ENCODE measurements around the gene ABL1. TPM values are rescaled to one million over a fixed set of nuclear protein-coding genes. Genes with fewer than 3 reads are reported as not detected.
"Not testable (repeated sequence)": the region's sequence is repeated elsewhere in the genome, so short reads cannot be mapped to it uniquely, and the experiment has no call there.

The ABL1 gene
- total RNA-seq, 1 experiment from 2014 or later, result 83.6 TPM

DNA sequence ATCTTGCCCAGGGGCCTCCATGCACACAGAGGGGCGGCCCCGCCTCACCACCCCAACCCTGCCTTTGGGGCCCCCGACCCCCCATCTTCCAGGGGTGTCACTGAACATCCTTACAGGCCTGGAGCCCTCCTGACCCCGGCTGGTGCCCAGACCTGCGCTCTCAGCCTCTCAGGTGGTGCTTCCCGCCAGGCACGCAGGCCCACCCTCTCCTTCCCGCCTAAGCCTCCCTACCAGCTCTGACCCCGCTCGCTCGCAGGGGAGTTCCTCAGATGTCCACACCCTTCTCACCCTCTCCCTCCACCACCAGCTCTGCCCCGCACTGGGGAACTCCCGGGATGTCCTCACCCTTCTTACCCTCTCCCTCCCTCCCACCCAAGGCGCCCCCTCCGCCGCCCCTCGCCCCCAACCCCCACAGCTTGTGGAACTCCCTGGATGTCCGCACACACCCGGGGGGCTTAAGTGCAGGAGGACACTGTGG, 73.9 kb downstream of the ABL1 start:
- H2AFZ ChIP-seq (ENCODE audit: low read length), result no peak overlapping the region
- no peak overlapping the region for H2BK5ac ChIP-seq (ENCODE audit: insufficient read length, low read length)
- no peaks in the 10 kb centered on the region for H3K23me2 ChIP-seq (ENCODE audit: insufficient read length, low read depth, low read length, poor library complexity, severe bottlenecking)
- H2AK5ac ChIP-seq (ENCODE audit: insufficient read length, low read length), result no peak overlapping the region
- H3K9me3 ChIP-seq (ENCODE audit: control insufficient read depth, low read depth, low read length), result no peaks in the 10 kb centered on the region
- no peak overlapping the region for H3K18ac ChIP-seq (ENCODE audit: insufficient read length, low read depth, low read length)
- H3K27me3 Mint-ChIP-seq (ENCODE audit: low read depth), result no peaks in the 10 kb centered on the region
- H3K36me3 Mint-ChIP-seq (ENCODE audit: insufficient read depth in 1 of 3, low read depth in 3 of 3), result no peaks in the 10 kb centered on the region; a peak in 1 of 7 replicates
- no peak for DNase-seq
- H3K9me3 Mint-ChIP-seq, result no peaks in the 10 kb centered on the region
- no CpG with 5 or more reads among the region's 19 CpGs for WGBS (ENCODE audit: extremely low coverage, insufficient read length, low lambda C conversion rate)
- H4K8ac ChIP-seq (replicated peaks; ENCODE audit: insufficient read length, low read depth, low read length), result no peak overlapping the region
- H3K23ac ChIP-seq (ENCODE audit: insufficient read length, low read depth, low read length), result no peak overlapping the region
- H3K27ac Mint-ChIP-seq, result no peak overlapping the region
- H2BK15ac ChIP-seq (ENCODE audit: low read depth, low read length), result no peak overlapping the region
- H4K5ac ChIP-seq (ENCODE audit: insufficient read length, low read depth, low read length), result no peak overlapping the region
- H3K79me1 ChIP-seq (ENCODE audit: insufficient read depth, low read depth, low read length, poor library complexity, severe bottlenecking), result no peaks in the 10 kb centered on the region
- no peaks in the 10 kb centered on the region for H3K4me1 ChIP-seq (ENCODE audit: insufficient read depth, low read length)
- H3K4me2 ChIP-seq (ENCODE audit: insufficient read depth, insufficient read length, low read length), result no peak overlapping the region
- no peak overlapping the region for H2BK120ac ChIP-seq (ENCODE audit: low read depth, low read length, poor library complexity, severe bottlenecking)
- H3K4me1 Mint-ChIP-seq, result peaks cover 9 to 38% of the 10 kb centered on the region in 2 experiments
- H3K79me2 ChIP-seq (ENCODE audit: insufficient read depth, low read length), result no peaks in the 10 kb centered on the region
- H3K9ac ChIP-seq (ENCODE audit: extremely low read depth, insufficient read length, low read length), result no peak overlapping the region
- no peak overlapping the region for H3T11ph ChIP-seq (ENCODE audit: low read length)
- TF ChIP-seq, protein P1, sequence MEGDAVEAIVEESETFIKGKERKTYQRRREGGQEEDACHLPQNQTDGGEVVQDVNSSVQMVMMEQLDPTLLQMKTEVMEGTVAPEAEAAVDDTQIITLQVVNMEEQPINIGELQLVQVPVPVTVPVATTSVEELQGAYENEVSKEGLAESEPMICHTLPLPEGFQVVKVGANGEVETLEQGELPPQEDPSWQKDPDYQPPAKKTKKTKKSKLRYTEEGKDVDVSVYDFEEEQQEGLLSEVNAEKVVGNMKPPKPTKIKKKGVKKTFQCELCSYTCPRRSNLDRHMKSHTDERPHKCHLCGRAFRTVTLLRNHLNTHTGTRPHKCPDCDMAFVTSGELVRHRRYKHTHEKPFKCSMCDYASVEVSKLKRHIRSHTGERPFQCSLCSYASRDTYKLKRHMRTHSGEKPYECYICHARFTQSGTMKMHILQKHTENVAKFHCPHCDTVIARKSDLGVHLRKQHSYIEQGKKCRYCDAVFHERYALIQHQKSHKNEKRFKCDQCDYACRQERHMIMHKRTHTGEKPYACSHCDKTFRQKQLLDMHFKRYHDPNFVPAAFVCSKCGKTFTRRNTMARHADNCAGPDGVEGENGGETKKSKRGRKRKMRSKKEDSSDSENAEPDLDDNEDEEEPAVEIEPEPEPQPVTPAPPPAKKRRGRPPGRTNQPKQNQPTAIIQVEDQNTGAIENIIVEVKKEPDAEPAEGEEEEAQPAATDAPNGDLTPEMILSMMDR (conservative IDR thresholded peaks at IDR 0.05), result no peak
- no peak overlapping the region for H4K91ac ChIP-seq (ENCODE audit: insufficient read length, low read depth, low read length)
- H3K27ac ChIP-seq (ENCODE audit: insufficient read length, low read depth, low read length), result no peak overlapping the region
- H3K4me3 Mint-ChIP-seq, result no peak overlapping the region
- H3K56ac ChIP-seq (ENCODE audit: insufficient read length, low read depth, low read length), result no peak overlapping the region
- no peaks in the 10 kb centered on the region for H3K27me3 ChIP-seq (ENCODE audit: insufficient read depth, low read length)
- H3K4ac ChIP-seq (ENCODE audit: low read depth, low read length), result no peak overlapping the region
- no peak overlapping the region for H2BK20ac ChIP-seq (ENCODE audit: low read depth, low read length, poor library complexity, severe bottlenecking)
- no peak overlapping the region for H2BK12ac ChIP-seq (ENCODE audit: insufficient read length, low read depth, low read length)
- no peak overlapping the region; the same call in 1 of the 2 replicates for H3K14ac ChIP-seq (ENCODE audit: insufficient read depth, low read length)
- H4K20me1 ChIP-seq (ENCODE audit: control insufficient read depth, insufficient read depth, insufficient read length), result no peaks in the 10 kb centered on the region

DNA sequence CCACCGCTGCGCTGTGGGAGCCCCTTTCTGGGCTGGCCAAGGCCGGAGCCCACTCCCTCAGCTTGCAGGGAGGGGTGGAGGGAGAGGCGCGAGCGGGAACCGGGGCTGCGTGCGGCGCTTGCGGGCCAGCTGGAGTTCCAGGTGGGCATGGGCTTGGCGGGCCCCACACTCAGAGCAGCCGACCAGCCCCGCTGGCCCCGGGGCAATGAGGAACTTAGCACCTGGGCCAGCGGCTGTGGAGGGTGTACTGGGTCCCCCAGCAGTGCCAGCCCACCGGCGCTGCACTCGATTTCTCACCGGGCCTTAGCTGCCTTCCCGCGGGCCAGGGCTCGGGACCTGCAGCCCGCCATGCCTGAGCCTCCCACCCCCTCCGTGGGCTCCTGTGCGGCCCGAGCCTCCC, 75.0 kb downstream of the ABL1 start:
- H3K27me3 ChIP-seq (ENCODE audit: insufficient read depth, low read length); H3K27ac Mint-ChIP-seq; DNase-seq; H2BK120ac ChIP-seq (ENCODE audit: low read depth, low read length, poor library complexity, severe bottlenecking); H4K91ac ChIP-seq (ENCODE audit: insufficient read length, low read depth, low read length); H3K4me1 ChIP-seq (ENCODE audit: insufficient read depth, low read length); H3K27ac ChIP-seq (ENCODE audit: insufficient read length, low read depth, low read length); H3K56ac ChIP-seq (ENCODE audit: insufficient read length, low read depth, low read length); H2AK5ac ChIP-seq (ENCODE audit: insufficient read length, low read length); H3K23me2 ChIP-seq (ENCODE audit: insufficient read length, low read depth, low read length, poor library complexity, severe bottlenecking); H2BK15ac ChIP-seq (ENCODE audit: low read depth, low read length); H3K14ac ChIP-seq (ENCODE audit: insufficient read depth, low read length); H3K79me2 ChIP-seq (ENCODE audit: insufficient read depth, low read length); H3K4me2 ChIP-seq (ENCODE audit: insufficient read depth, insufficient read length, low read length); H3K23ac ChIP-seq (ENCODE audit: insufficient read length, low read depth, low read length); H2BK12ac ChIP-seq (ENCODE audit: insufficient read length, low read depth, low read length); H2AFZ ChIP-seq (ENCODE audit: low read length); H3K79me1 ChIP-seq (ENCODE audit: insufficient read depth, low read depth, low read length, poor library complexity, severe bottlenecking); H3K9me3 Mint-ChIP-seq; H2BK20ac ChIP-seq (ENCODE audit: low read depth, low read length, poor library complexity, severe bottlenecking); H3T11ph ChIP-seq (ENCODE audit: low read length); H3K9ac ChIP-seq (ENCODE audit: extremely low read depth, insufficient read length, low read length); H3K36me3 Mint-ChIP-seq (ENCODE audit: insufficient read depth in 1 of 3, low read depth in 3 of 3); H2BK5ac ChIP-seq (ENCODE audit: insufficient read length, low read length); H3K4me3 Mint-ChIP-seq; H4K5ac ChIP-seq (ENCODE audit: insufficient read length, low read depth, low read length); H3K18ac ChIP-seq (ENCODE audit: insufficient read length, low read depth, low read length); H4K8ac ChIP-seq (replicated peaks; ENCODE audit: insufficient read length, low read depth, low read length); H3K27me3 Mint-ChIP-seq (ENCODE audit: low read depth); H3K4ac ChIP-seq (ENCODE audit: low read depth, low read length); H3K9me3 ChIP-seq (ENCODE audit: control insufficient read depth, low read depth, low read length); H4K20me1 ChIP-seq (ENCODE audit: control insufficient read depth, insufficient read depth, insufficient read length): not testable (repeated sequence)
- H3K4me1 Mint-ChIP-seq, result peaks cover 12 to 43% of the 10 kb centered on the region in 2 experiments
- WGBS (ENCODE audit: extremely low coverage, insufficient read length, low lambda C conversion rate), result no CpG with 5 or more reads among the region's 27 CpGs
